ENCODE results near the gene NACC2.

DNA sequence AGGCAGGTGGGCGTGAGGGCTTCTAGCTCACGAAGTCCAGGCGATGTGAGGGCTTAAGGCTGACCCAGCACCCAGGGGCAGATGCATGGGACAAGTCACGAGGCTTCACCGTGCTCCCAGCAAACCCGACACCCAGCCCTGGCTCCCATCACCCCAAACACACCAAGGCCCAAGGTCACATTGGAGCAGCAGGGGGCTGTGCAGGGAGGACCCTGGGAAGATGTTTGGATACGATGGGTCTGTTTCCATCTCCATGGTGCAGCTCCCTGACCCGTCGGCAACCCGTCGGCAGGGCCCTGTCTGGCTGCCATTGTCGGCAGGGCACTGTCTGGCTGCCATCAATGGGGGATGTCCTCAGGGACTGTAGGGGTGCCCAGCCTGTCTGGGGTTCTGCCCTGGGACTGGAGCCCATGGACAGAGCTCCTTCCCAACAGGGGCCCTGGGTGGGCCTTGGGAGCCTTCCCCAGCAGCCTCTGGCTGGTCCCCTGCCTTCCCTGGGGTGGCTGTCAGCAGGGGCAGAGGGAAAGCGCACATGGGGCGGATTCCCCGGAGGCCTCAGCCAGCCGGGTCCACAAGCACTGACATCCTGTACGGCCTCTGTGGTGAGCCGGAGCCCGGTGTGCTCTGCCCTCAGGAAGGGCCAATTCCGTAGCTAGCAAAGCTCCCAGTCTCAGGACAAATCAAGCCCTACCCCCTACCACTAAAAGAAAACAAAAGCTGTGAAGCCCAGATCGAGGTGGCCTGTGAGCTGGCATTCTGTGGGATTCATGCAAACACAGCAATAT lies 47.1 kb downstream of the NACC2 start:
- TF ChIP-seq CTCF (IDR thresholded peaks at IDR 0.05; ENCODE audit: extremely low read depth in 1 of 2, insufficient read depth in 1 of 2, low read depth in 1 of 2, low read length in 2 of 2) (no peak), EZH2 (IDR thresholded peaks at IDR 0.05; ENCODE audit: borderline replicate concordance, low read depth, low read length, severe bottlenecking) (no peak), POLR2AphosphoS5 (IDR thresholded peaks at IDR 0.05; ENCODE audit: insufficient read depth, low read depth, low read length) (no peak), MAX (IDR thresholded peaks at IDR 0.05; ENCODE audit: insufficient read depth, insufficient read length) (no peak), POLR2A (IDR thresholded peaks at IDR 0.05; ENCODE audit: low read depth, low read length) (no peak), GATA2 (IDR thresholded peaks at IDR 0.05; ENCODE audit: insufficient read depth, insufficient read length, low read depth, low read length) (no peak), MYC (IDR thresholded peaks at IDR 0.05; ENCODE audit: low read depth, low read length) (no peak)
